ENCODE measurements around the gene TOP3B.

The TOP3B gene

DNA sequence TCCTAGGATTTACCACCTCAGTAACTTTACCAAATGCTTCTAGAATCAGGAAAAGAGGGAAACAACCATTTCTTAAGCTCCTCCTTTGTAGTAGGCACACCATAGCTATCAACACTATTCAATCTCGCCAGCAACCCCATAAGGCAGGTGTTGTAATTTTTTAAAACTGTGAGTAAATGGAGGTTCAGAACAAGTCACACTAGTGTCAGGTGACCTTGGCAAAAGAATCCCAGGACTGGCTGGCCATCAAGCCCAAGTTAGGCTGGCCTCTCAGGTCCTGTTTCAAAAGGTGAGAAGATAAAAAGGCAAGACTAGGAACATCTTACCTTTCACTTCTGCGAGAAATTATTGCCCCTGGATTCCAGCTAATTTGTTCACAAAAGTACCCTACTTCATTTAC is 713 bp downstream of the TOP3B start:
- DNase-seq (ENCODE audit: low spot score), result no peak

GRCh38 chr22:21980547-21980946 is 2.0 kb downstream of the TOP3B start:
- DNase-seq (ENCODE audit: low spot score), result no peak

- no peak for DNase-seq (ENCODE audit: low spot score)
Observed at GRCh38 chr22:21978564-21979386, 3.8 kb downstream of the TOP3B start.

DNA sequence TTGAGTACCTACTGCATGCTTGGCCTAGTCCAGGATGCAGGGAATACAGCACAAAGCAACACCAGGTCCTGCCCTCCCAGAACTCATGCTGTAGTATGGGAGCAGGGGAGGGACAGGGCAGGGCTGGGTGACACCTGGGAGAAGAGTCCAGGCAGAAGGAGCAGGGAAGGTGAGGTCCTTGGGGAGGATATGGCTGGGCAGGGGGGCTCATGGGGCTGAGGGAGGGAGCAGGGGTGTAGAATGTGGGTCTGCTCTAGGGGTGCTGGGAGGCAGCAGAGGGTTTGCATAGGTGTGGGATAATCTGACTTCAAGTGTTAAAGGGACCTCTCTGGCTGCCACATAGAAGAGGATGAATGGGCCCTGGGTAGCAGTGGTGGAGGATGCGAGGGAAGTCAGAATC is 4.8 kb downstream of the TOP3B start:
- DNase-seq (ENCODE audit: low spot score), result no peak

GRCh38 chr22:21975854-21976345 is 6.7 kb downstream of the TOP3B start:
- DNase-seq (ENCODE audit: low spot score), result no peak

GRCh38 chr22:21975273-21975672 is 7.3 kb downstream of the TOP3B start:
- DNase-seq (ENCODE audit: low spot score), result no peak

DNA sequence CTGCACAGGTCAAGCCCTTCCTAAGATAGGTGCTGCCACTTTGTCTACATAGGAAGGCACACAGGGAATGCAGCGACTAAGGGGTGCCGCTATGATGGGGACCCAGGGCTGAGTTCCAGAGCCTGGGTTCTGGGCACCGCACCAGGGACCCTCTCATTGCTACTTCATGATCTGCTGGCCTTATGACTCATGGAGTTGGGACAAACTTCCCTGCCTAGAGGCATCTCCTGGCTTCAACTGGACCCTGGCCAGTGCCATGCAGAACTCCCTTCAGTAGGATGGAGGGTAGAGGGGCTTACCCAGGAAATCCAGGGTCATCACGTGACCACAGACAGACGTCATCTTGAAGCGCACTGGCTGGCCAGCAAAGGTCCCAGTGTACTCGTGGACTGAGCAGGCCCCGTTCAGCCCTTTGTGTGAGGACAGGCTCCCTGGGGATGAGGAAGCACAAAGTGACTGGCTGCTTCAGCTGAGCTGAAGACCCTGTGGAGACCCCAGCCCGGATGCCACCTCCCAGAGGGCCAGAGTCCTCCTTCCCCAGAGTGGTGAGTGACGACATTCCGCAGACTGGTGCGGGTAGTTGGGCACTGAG is 8.4 kb downstream of the TOP3B start:
- no peak for DNase-seq (ENCODE audit: low spot score)

DNA sequence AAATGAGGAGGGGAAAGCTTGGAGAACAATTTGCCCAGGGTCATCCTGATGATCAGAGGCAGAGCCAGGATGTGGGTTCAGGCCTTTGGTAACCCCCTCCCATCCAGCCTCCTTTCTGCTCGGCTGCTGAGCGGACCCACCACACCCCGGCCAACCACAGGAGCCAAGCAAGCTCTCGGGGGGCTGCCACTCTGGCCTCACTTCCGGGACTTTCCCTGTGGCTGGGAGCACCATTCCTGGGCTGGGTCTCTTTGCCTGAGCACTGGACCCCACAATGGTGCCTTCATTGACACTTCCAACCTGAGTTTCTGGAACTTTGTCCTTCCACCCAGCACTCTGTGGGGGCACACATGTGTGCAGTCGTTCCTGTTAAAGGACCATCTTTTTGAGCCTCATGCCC is 9.8 kb downstream of the TOP3B start:
- no peak for DNase-seq (ENCODE audit: low spot score)

GRCh38 chr22:21972293-21972779 is 10.3 kb downstream of the TOP3B start:
- DNase-seq (ENCODE audit: low spot score), result peak; percentile 48

DNA sequence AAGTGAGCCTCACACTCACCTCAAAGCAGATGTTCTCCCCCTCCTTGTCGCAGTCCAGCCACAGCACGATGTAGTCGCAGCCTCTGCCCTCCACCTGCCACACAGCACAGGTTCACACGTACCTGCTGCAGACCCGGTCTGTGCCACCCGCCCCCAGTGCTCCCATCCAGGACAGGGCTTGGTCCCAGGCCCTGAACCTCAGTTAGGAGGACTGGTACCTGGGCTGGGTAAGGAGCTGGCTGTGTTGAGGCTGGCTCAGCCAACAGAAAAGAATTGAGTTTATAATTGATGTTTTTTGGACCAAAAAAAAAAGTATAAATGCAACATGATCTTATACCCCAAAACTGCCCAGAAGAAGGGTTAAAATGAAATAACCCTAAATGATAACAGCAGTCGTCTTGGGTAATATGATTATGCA is 10.7 kb downstream of the TOP3B start:
- DNase-seq (ENCODE audit: low spot score), result no peak

GRCh38 chr22:21970800-21971617 is 11.6 kb downstream of the TOP3B start:
- DNase-seq (ENCODE audit: low spot score), result no peak

DNA sequence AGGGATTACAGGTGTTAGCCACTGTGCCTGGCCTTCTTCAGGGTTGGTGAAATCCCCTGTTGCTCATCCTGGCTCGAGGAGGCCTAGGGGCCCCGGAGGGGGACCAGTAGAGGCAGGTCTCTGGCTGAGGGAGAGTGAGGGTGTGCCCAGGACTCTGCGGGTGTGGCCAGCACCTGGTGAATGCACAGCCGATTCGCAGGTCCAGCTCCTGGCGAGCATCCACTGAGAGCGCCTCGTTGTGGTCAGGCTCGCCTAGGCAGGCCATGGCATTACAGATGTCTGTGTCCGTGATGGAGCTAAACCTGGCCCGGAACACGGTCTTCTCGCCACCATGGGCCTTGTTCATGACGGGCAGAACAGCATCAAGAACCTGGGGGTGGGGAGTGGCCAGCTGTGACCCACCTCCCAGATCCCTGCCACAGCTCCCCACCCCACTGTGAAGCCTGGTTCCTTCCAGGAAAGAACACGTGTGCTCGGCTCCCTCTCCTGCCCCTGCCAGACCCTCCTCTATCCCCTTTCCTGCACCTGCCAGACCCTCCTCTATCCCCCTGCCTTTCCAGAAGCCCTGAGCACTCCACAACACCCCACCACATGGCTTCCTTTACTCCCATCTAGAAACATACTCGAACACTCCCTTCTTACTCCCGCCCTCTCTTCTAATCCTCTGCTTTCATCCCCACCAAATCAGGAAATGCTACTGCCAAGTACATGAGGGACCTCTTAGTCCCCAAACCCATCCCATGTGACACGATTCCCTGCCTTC is 12.4 kb downstream of the TOP3B start:
- DNase-seq (ENCODE audit: low spot score), result no peak

DNA sequence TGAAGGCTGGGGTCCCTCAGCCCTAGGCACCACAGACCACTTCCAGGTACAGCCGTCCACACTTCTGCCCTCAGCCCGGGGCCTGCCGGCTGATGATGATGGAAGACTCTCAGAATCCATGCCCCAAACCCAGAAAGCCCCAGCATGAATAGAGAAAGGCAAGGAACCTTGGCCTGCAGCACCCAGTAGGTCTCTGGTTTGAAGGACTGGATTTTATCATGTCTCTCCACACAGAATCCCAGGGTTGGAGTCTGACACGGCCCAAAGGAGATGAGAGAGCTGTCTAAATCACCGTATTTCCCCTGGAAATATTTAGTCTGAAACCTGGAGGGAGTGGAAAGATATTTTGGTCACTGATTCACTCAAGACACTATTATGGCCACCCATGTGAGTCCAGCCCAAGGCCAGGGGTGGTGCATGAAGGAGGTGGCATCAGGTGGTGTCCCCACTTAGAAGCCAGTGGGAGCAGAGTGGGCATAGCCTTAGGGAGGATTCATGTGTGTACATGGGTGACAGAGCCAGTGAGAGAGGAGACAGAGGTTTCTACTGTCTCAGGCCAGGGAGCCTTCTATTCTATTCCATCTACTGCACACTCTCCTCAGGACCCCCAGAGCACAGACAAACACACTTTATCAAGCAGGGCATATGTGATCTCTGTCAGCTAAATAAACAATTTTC is 14.0 kb downstream of the TOP3B start:
- DNase-seq (ENCODE audit: low spot score), result no peak

DNA sequence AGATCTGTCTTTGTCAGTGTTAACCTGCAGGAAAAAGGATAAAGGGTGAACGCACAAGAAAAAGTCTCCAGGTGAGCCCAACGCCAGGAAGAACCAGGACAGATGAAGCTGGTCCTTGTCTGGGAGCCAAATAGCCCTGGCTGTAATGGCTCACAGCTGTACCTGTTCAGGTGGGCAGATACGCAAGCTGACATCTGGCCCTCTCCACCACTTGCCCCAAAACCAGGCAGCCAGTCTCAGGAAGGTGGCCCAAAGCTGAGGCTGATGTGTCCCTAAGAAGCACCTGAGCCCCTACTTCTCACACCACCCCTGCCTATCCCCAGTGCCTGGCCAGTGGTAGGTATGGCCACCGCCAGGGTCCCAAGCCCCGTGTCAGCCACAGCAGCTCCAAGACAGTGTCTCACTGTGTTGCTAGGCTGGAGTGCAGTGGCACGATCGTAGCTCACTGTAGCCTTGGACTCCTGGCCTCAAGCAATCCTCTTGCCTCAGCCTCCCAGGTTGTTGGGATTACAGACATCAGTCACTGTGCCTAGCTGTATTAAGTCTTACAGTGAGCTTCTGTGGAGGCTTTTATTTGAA is 14.8 kb downstream of the TOP3B start:
- DNase-seq (ENCODE audit: low spot score), result no peak

- no peak for DNase-seq (ENCODE audit: low spot score)
Observed at GRCh38 chr22:21966643-21967516, 15.7 kb downstream of the TOP3B start.

DNA sequence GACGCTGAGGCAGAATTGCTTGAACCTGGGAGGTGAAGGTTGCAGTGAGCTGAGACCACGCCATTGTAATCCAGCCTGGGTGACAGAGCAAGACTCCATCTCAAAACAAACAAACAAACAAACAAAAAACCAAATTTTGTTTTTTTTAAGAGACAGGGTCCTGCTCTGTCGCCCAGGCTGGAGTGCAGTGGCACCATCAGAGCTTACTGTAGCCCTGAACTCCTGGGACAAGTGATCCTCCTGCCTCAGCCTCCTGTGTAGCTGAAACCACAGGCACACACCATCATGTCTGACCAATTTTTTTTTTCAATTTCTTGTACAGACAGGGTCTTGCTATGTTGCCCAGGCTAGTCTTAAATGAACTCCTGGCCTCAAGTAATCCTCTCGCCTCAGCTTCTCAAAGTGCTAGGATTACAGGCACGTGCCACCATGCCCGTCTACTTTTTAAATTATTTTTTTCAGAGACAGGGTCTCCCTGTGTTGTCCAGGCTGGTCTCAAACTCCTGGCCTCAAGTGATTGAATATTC is 16.8 kb downstream of the TOP3B start:
- no peak for DNase-seq (ENCODE audit: low spot score)

- no peak for DNase-seq (ENCODE audit: low spot score)
Observed at GRCh38 chr22:21964918-21965484, 17.6 kb downstream of the TOP3B start.

- DNase-seq (ENCODE audit: low spot score), result no peak
Observed at GRCh38 chr22:21964234-21964633, 18.4 kb downstream of the TOP3B start.

- DNase-seq (ENCODE audit: low spot score), result no peak
Observed at GRCh38 chr22:21963790-21964211, 18.8 kb downstream of the TOP3B start.
